Uterus (tissue), 4 donors: ENCODE data around the gene TMEM95. TPM values are rescaled to one million over a fixed set of nuclear protein-coding genes. Genes with fewer than 3 reads are reported as not detected.

Source experiments
- DNase-seq, 2 donors: peaks; one replicate each; pipeline ENCODE4 v3.0.0-alpha.2; 2019 to 2020
- H3K27ac ChIP-seq, 2 donors: fragments of 200-600 bp; sonication (generic); 1 replicate in 1 of 2; 2 replicates in 1 of 2; pipeline ENCODE4 v1.5.1; 2016 to 2018
- H3K27me3 ChIP-seq, 2 donors: fragments of 200-600 bp; sonication (generic); one replicate each; pipeline ENCODE4 v1.5.1; 2018 to 2019; ENCODE audit warnings: control low read depth in 1 of 2
- H3K36me3 ChIP-seq, 2 donors: fragments of 200-600 bp; sonication (generic); one replicate each; pipeline ENCODE4 v1.5.1; 2019; ENCODE audit warnings: control low read depth in 1 of 2
- H3K4me1 ChIP-seq, 2 donors: fragments of 200-600 bp; sonication (generic); one replicate each; pipeline ENCODE4 v1.5.1; 2018 to 2019; ENCODE audit warnings: control low read depth in 1 of 2
- H3K4me3 ChIP-seq, 2 donors: fragments of 200-600 bp; sonication (generic); 1 replicate in 1 of 2; 2 replicates in 1 of 2; pipeline ENCODE4 v1.5.1; 2018 to 2019; ENCODE audit warnings: mild to moderate bottlenecking in 1 of 2
- H3K9me3 ChIP-seq, 2 donors: fragments of 200-600 bp; sonication (generic); one replicate each; pipeline ENCODE4 v1.5.1; 2019; ENCODE audit warnings: control low read depth in 1 of 2
- CTCF ChIP-seq, 4 experiments: fragments of 200-600 bp in 2 of 4; fragments of 450-650 bp in 2 of 4; sonication (generic) in 2 of 4; IDR thresholded peaks; one replicate each; pipeline ENCODE4 v1.5.1; 2016 to 2019; ENCODE audit warnings: antibody characterized with exemption in 4 of 4, mild to moderate bottlenecking in 2 of 4, moderate library complexity in 1 of 4
- POLR2A ChIP-seq, 2 donors: fragments of 450-650 bp; IDR thresholded peaks; one replicate each; pipeline ENCODE4 v1.6.1; 2016; ENCODE audit warnings: antibody characterized with exemption in 2 of 2, mild to moderate bottlenecking in 1 of 2, moderate library complexity in 1 of 2
- intact Hi-C: fragments of 100-400 bp; cut with DNase I; formaldehyde crosslinking; loops from one replicate; pipeline ENCODE4 v1.15.1; 2023; ENCODE audit warnings: low total_unique reads
- total RNA-seq, 4 donors: library from RNA; depleted of rRNA in 3 of 4; stranded (reverse); fragments of >200 nt in 3 of 4; gene quantifications; one replicate each; pipeline versions ENCODE4 v1.1.0 to v1.2.4, GENCODE V29; 2014 to 2023
- donor health status: DM: yes; HTN: yes; CAD: no.

The TMEM95 gene
- total RNA-seq, 4 donors from 2014 or later, result not detected

- no peak for TF ChIP-seq CTCF (IDR thresholded peaks at IDR 0.05)
- TF ChIP-seq POLR2A (IDR thresholded peaks at IDR 0.05), result no peak
- H3K27ac ChIP-seq, result peak overlapping the region; percentile 34 to 57
- no peaks in the 10 kb centered on the region for H3K27me3 ChIP-seq
- H3K4me1 ChIP-seq, result peaks cover 0 to 8% of the 10 kb centered on the region in 2 donors
- H3K4me3 ChIP-seq, result no peak overlapping the region
- DNase-seq, result no peak
- H3K9me3 ChIP-seq, result no peaks in the 10 kb centered on the region
- intact Hi-C loops, result loop anchor here (10.0 kb wide), 1 partner anchor 229 kb away; the partner anchor contains the start of gene MPDU1
- no peaks in the 10 kb centered on the region for H3K36me3 ChIP-seq
These were observed 617 bp downstream of the TMEM95 start for GRCh38 chr17:7355573-7355972.

GRCh38 chr17:7356072-7356549 lies 1.2 kb downstream of the TMEM95 start:
- peaks cover 0 to 8% of the 10 kb centered on the region in 2 donors for H3K4me1 ChIP-seq

DNA sequence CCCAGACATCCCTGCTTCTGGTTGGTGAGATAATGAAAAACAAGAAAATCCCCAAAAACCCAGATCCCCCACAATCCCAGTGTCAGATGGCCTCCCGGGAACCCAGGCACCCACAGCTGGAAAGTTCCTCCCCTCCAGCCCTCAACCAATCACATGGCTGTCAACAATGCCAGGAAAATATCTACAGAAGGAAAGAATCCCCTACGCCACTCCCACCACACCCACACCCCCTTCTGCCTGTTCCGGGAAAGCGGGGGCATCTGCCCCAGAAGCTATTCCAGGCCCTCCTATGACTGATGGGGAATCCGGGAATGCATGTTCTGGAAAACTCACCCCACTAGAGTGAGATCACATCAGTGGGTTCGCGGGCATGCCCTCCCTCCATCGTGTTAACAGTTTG lies 1.8 kb downstream of the TMEM95 start:
- no peaks in the 10 kb centered on the region for H3K27me3 ChIP-seq
- H3K36me3 ChIP-seq, result no peaks in the 10 kb centered on the region
- intact Hi-C loops, result loop anchor here (10.0 kb wide), 1 partner anchor 228 kb away; the partner anchor contains the start of gene MPDU1
- H3K9me3 ChIP-seq, result no peaks in the 10 kb centered on the region
- H3K27ac ChIP-seq, result peak overlapping the region; percentile 34 to 57
- TF ChIP-seq CTCF (IDR thresholded peaks at IDR 0.05), result no peak
- no peak for TF ChIP-seq POLR2A (IDR thresholded peaks at IDR 0.05)
- H3K4me1 ChIP-seq, result peaks cover 0 to 8% of the 10 kb centered on the region in 2 donors
- peak in 1 of 2 donors; percentile 60 for DNase-seq
- no peak overlapping the region for H3K4me3 ChIP-seq

More at GRCh38 chr17:7356072-7356549, 1.2 kb downstream of the TMEM95 start:
- peak overlapping the region; percentile 34 to 57 for H3K27ac ChIP-seq
- H3K4me3 ChIP-seq, result no peak overlapping the region
- no peaks in the 10 kb centered on the region for H3K9me3 ChIP-seq
- H3K36me3 ChIP-seq, result no peaks in the 10 kb centered on the region
- peak; percentile 77 for DNase-seq
- TF ChIP-seq CTCF (IDR thresholded peaks at IDR 0.05) (peak; percentile 72 to 90 (median 85)), POLR2A (IDR thresholded peaks at IDR 0.05) (no peak)
- no peaks in the 10 kb centered on the region for H3K27me3 ChIP-seq
- intact Hi-C loops, result loop anchor here (10.0 kb wide), 1 partner anchor 229 kb away; the partner anchor contains the start of gene MPDU1

- TF ChIP-seq CTCF (IDR thresholded peaks at IDR 0.05) (no peak), POLR2A (IDR thresholded peaks at IDR 0.05) (no peak)
These were observed 2.4 kb downstream of the TMEM95 start for GRCh38 chr17:7357381-7357780.

GRCh38 chr17:7361906-7362305 lies 7.0 kb downstream of the TMEM95 start:
- intact Hi-C loops, result no loop called here
- no peaks in the 10 kb centered on the region for H3K9me3 ChIP-seq

More at GRCh38 chr17:7357381-7357780, 2.4 kb downstream of the TMEM95 start:
- H3K4me1 ChIP-seq, result peaks cover 0 to 8% of the 10 kb centered on the region in 2 donors
- intact Hi-C loops, result loop anchor here (10.0 kb wide), 1 partner anchor 227 kb away; the partner anchor contains the start of gene MPDU1
- no peak overlapping the region for H3K4me3 ChIP-seq
- no peaks in the 10 kb centered on the region for H3K36me3 ChIP-seq
- H3K27me3 ChIP-seq, result no peaks in the 10 kb centered on the region
- no peak for DNase-seq
- H3K27ac ChIP-seq, result peak overlapping the region in 1 of 2 donors; percentile 57
- H3K9me3 ChIP-seq, result no peaks in the 10 kb centered on the region

More at GRCh38 chr17:7361906-7362305, 7.0 kb downstream of the TMEM95 start:
- Histone ChIP-seq H3K4me1 (no peaks in the 10 kb centered on the region), H3K4me3 (no peak overlapping the region), H3K27ac (no peak overlapping the region), H3K27me3 (no peaks in the 10 kb centered on the region), H3K36me3 (no peaks in the 10 kb centered on the region)
- TF ChIP-seq POLR2A (IDR thresholded peaks at IDR 0.05) (no peak), CTCF (IDR thresholded peaks at IDR 0.05) (no peak)
- no peak for DNase-seq
